Mesothelial cell of epicardium (in vitro differentiated cells): Measurements from ENCODE around the gene SEC22A. TPM values are rescaled to one million over a fixed set of nuclear protein-coding genes. Genes with fewer than 3 reads are reported as not detected.

ENCODE experiments used
- DNase-seq, 2 experiments: peaks; one replicate each; pipeline ENCODE4 v3.0.0; 2021; ENCODE audit warnings: low spot score in 2 of 2; ENCODE audit not compliant: unreplicated experiment in 2 of 2
- H3K27ac Mint-ChIP-seq: 2 replicates; pipeline ENCODE4 v1.8.0; 2021; ENCODE audit warnings: mixed read lengths
- H3K27me3 Mint-ChIP-seq: 2 replicates; pipeline ENCODE4 v1.8.0; 2021; ENCODE audit warnings: low read depth, mixed read lengths
- H3K36me3 Mint-ChIP-seq: 2 replicates; pipeline ENCODE4 v1.8.0; 2021; ENCODE audit warnings: mixed read lengths
- H3K4me1 Mint-ChIP-seq: 2 replicates; pipeline ENCODE4 v1.8.0; 2021; ENCODE audit warnings: mixed read lengths
- H3K4me3 Mint-ChIP-seq: 2 replicates; pipeline ENCODE4 v1.8.0; 2021; ENCODE audit warnings: mild to moderate bottlenecking, moderate library complexity, mixed read lengths
- H3K9me3 Mint-ChIP-seq: 2 replicates; pipeline ENCODE4 v1.8.0; 2021; ENCODE audit warnings: mixed read lengths
- CTCF ChIP-seq: fragments of 200-600 bp; sonication (generic); IDR thresholded peaks from one replicate; pipeline ENCODE4 v1.5.0; 2021; ENCODE audit warnings: antibody characterized with exemption; ENCODE audit not compliant: unreplicated experiment
- total RNA-seq: library from RNA; stranded (reverse); gene quantifications from 3 replicates; pipeline ENCODE4 v1.2.1, GENCODE V29; 2021

Gene SEC22A
- total RNA-seq, 1 donor from 2014 or later = 16.3 TPM

GRCh38 chr3:123276346-123277006 lies 74.7 kb downstream of the SEC22A start:
- Mint-ChIP-seq H3K4me1 (no peaks in the 10 kb centered on the region), H3K4me3 (no peak overlapping the region), H3K27me3 (peaks cover 4% of the 10 kb centered on the region), H3K36me3 (peaks cover 7% of the 10 kb centered on the region), H3K27ac (no peak overlapping the region), H3K9me3 (no peaks in the 10 kb centered on the region)
- DNase-seq = no peak
- no peak for TF ChIP-seq CTCF

GRCh38 chr3:123277106-123277505 lies 75.4 kb downstream of the SEC22A start:
- TF ChIP-seq CTCF = no peak
- Mint-ChIP-seq H3K4me3 (no peak overlapping the region), H3K27ac (no peak overlapping the region), H3K4me1 (no peaks in the 10 kb centered on the region), H3K27me3 (peaks cover 4% of the 10 kb centered on the region), H3K36me3 (peaks cover 2% of the 10 kb centered on the region), H3K9me3 (no peaks in the 10 kb centered on the region)
- DNase-seq = no peak

GRCh38 chr3:123278446-123278845 lies 76.7 kb downstream of the SEC22A start:
- Mint-ChIP-seq H3K4me1 (no peaks in the 10 kb centered on the region), H3K9me3 (no peaks in the 10 kb centered on the region)
- no peak for TF ChIP-seq CTCF

GRCh38 chr3:123279121-123279520 lies 77.4 kb downstream of the SEC22A start:
- H3K4me1 Mint-ChIP-seq = no peaks in the 10 kb centered on the region

More at GRCh38 chr3:123278446-123278845, 76.7 kb downstream of the SEC22A start:
- H3K36me3 Mint-ChIP-seq = no peaks in the 10 kb centered on the region
- no peak for DNase-seq
- H3K27ac Mint-ChIP-seq = no peak overlapping the region
- H3K4me3 Mint-ChIP-seq = no peak overlapping the region
- peaks cover 4% of the 10 kb centered on the region for H3K27me3 Mint-ChIP-seq

GRCh38 chr3:123281406-123281805 lies 79.7 kb downstream of the SEC22A start:
- H3K27me3 Mint-ChIP-seq = peaks cover 4% of the 10 kb centered on the region
- H3K36me3 Mint-ChIP-seq = no peaks in the 10 kb centered on the region
- H3K4me1 Mint-ChIP-seq = no peaks in the 10 kb centered on the region
- no peak overlapping the region for H3K4me3 Mint-ChIP-seq
- no peak overlapping the region for H3K27ac Mint-ChIP-seq
- DNase-seq = no peak
- TF ChIP-seq CTCF = no peak
- no peaks in the 10 kb centered on the region for H3K9me3 Mint-ChIP-seq

More at GRCh38 chr3:123279121-123279520, 77.4 kb downstream of the SEC22A start:
- H3K36me3 Mint-ChIP-seq = no peaks in the 10 kb centered on the region
- DNase-seq = no peak
- no peak overlapping the region for H3K27ac Mint-ChIP-seq
- TF ChIP-seq CTCF = no peak
- H3K27me3 Mint-ChIP-seq = peaks cover 4% of the 10 kb centered on the region
- no peak overlapping the region for H3K4me3 Mint-ChIP-seq
- no peaks in the 10 kb centered on the region for H3K9me3 Mint-ChIP-seq
